Tibial nerve (tissue), 4 donors: Measurements from ENCODE around the gene AREL1. TPM values are rescaled to one million over a fixed set of nuclear protein-coding genes. Genes with fewer than 3 reads are reported as not detected.

ENCODE experiments used
- DNase-seq, 2 donors: peaks; one replicate each; pipeline ENCODE4 v3.0.0-alpha.2; 2019; ENCODE audit warnings: low spot score in 2 of 2
- H3K27ac ChIP-seq, 4 donors: fragments of 200-600 bp; sonication (generic) in 3 of 4; one replicate each; pipeline ENCODE4 v1.5.1; 2017 to 2019; ENCODE audit warnings: mild to moderate bottlenecking in 1 of 4
- H3K27me3 ChIP-seq, 2 donors: fragments of 200-600 bp; sonication (generic) in 1 of 2; one replicate each; pipeline versions ENCODE4 v1.5.1 to v1.6.0; 2017 to 2019
- H3K36me3 ChIP-seq, 3 donors: fragments of 200-600 bp; sonication (generic); one replicate each; pipeline ENCODE4 v1.5.1; 2018 to 2019
- H3K4me1 ChIP-seq, 4 donors: fragments of 200-600 bp; sonication (generic) in 3 of 4; one replicate each; pipeline ENCODE4 v1.5.1; 2017 to 2019
- H3K4me3 ChIP-seq, 4 donors: fragments of 200-600 bp; sonication (generic) in 3 of 4; one replicate each; pipeline ENCODE4 v1.5.1; 2017 to 2019; ENCODE audit warnings: mild to moderate bottlenecking in 1 of 4, moderate library complexity in 1 of 4
- H3K9me3 ChIP-seq, 4 donors: fragments of 200-600 bp; sonication (generic) in 3 of 4; one replicate each; pipeline ENCODE4 v1.5.1; 2017 to 2019
- EP300 ChIP-seq, 2 donors: sonication (generic); formaldehyde crosslinking; IDR thresholded peaks; one replicate each; pipeline ENCODE4 v1.6.1; 2017; ENCODE audit warnings: antibody characterized with exemption in 2 of 2, mild to moderate bottlenecking in 1 of 2
- POLR2A ChIP-seq, 2 donors: fragments of 450-650 bp; IDR thresholded peaks; one replicate each; pipeline ENCODE4 v1.6.1; 2017; ENCODE audit warnings: antibody characterized with exemption in 2 of 2, mild to moderate bottlenecking in 2 of 2, moderate library complexity in 2 of 2
- WGBS, 2 donors: methylation state at CpG; one replicate each; pipeline ENCODE4 v1.1.5; 2018; 5-methylcytosine and 5-hydroxymethylcytosine counted together
- total RNA-seq, 4 donors: library from RNA; depleted of rRNA; stranded (reverse); fragments of >200 nt; gene quantifications; one replicate each; pipeline ENCODE4 v1.1.0, GENCODE V29; 2016
- TF ChIP-seq, protein P1 (sequence below), 5 experiments: fragments of 200-600 bp in 3 of 5; fragments of 450-650 bp in 2 of 5; sonication (generic) in 3 of 5; IDR thresholded peaks; one replicate each; pipeline ENCODE4 v1.5.1; 2016 to 2019; ENCODE audit warnings: antibody characterized with exemption in 5 of 5, mild to moderate bottlenecking in 3 of 5, moderate library complexity in 2 of 5

AREL1 gene
- total RNA-seq, 4 donors from 2014 or later: 25.3 to 35.0 (median 32.2) TPM

GRCh38 chr14:74636424-74637177, 76.3 kb downstream of the AREL1 start:
- WGBS, 2 donors: 52 to 54% methylated on average over 9 to 10 of the region's 10 CpGs
- TF ChIP-seq, protein P1, sequence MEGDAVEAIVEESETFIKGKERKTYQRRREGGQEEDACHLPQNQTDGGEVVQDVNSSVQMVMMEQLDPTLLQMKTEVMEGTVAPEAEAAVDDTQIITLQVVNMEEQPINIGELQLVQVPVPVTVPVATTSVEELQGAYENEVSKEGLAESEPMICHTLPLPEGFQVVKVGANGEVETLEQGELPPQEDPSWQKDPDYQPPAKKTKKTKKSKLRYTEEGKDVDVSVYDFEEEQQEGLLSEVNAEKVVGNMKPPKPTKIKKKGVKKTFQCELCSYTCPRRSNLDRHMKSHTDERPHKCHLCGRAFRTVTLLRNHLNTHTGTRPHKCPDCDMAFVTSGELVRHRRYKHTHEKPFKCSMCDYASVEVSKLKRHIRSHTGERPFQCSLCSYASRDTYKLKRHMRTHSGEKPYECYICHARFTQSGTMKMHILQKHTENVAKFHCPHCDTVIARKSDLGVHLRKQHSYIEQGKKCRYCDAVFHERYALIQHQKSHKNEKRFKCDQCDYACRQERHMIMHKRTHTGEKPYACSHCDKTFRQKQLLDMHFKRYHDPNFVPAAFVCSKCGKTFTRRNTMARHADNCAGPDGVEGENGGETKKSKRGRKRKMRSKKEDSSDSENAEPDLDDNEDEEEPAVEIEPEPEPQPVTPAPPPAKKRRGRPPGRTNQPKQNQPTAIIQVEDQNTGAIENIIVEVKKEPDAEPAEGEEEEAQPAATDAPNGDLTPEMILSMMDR (IDR thresholded peaks at IDR 0.05): no peak
- Histone ChIP-seq H3K27me3 (no peaks in the 10 kb centered on the region), H3K36me3 (no peaks in the 10 kb centered on the region), H3K4me1 (peaks cover 0 to 38% (median 7%) of the 10 kb centered on the region in 4 donors), H3K27ac (peak overlapping the region in 1 of 4 donors; percentile 51), H3K9me3 (no peaks in the 10 kb centered on the region), H3K4me3 (no peak overlapping the region)
- DNase-seq: no peak

DNA sequence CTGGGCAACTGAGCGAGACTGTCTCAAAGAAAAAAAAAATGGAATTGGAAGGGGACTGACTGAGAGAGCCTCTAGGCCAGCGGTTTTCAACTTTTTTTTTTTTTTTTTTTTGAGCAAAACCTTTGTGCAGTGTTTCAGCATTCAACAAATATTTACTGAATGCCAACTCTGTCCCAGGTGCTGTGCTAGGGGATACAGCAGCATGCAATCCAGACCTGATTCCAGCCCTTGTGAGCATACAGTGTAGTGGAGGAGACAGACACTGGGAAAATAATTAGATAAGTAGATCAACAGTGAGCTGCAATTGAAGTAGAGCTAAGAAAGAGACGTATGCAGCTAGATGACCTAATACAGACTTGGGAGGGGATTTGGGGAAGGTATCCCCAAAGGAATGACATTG, 77.0 kb downstream of the AREL1 start:
- no peak overlapping the region for H3K4me3 ChIP-seq
- H3K27ac ChIP-seq: no peak overlapping the region
- H3K4me1 ChIP-seq: peaks cover 0 to 40% (median 7%) of the 10 kb centered on the region in 4 donors
- H3K9me3 ChIP-seq: no peaks in the 10 kb centered on the region
- no peaks in the 10 kb centered on the region for H3K27me3 ChIP-seq
- 86 to 89% methylated on average over 3 of the region's 3 CpGs for WGBS, 2 donors
- H3K36me3 ChIP-seq: no peaks in the 10 kb centered on the region
- DNase-seq: no peak
- TF ChIP-seq, protein P1 (IDR thresholded peaks at IDR 0.05): no peak
- TF ChIP-seq EP300 (IDR thresholded peaks at IDR 0.05) (no peak), POLR2A (IDR thresholded peaks at IDR 0.05) (no peak)

DNA sequence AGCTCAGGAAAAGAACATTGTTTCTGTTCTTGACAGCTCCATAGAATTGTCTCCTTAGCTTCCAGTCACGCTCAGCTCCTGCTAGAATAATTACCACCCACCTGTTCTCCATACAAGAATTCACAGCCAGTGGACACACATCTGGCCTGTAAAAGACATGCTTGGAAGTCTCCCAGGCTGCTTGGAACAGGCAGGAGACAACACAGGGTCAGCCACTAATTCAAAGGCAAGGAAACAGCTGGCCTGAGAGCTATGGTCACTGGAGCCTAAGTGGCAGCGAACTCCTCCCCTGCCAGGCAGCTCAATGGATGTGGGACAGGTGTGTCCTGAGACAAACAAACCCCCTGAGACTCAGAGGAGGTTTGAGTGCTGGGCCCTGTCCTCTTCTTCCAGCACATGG, 77.9 kb downstream of the AREL1 start:
- no peak for DNase-seq
- no peaks in the 10 kb centered on the region for H3K27me3 ChIP-seq
- TF ChIP-seq, protein P1 (IDR thresholded peaks at IDR 0.05): no peak
- TF ChIP-seq POLR2A (IDR thresholded peaks at IDR 0.05) (no peak), EP300 (IDR thresholded peaks at IDR 0.05) (no peak)
- no peaks in the 10 kb centered on the region for H3K36me3 ChIP-seq
- H3K4me1 ChIP-seq: peaks cover 0 to 40% (median 7%) of the 10 kb centered on the region in 4 donors
- 43 to 52% methylated on average over 2 of the region's 2 CpGs for WGBS, 2 donors
- H3K9me3 ChIP-seq: no peaks in the 10 kb centered on the region
- no peak overlapping the region for H3K4me3 ChIP-seq
- H3K27ac ChIP-seq: no peak overlapping the region

- Histone ChIP-seq H3K4me1 (peaks cover 0 to 40% (median 7%) of the 10 kb centered on the region in 4 donors), H3K27me3 (no peaks in the 10 kb centered on the region), H3K4me3 (no peak overlapping the region), H3K9me3 (no peaks in the 10 kb centered on the region), H3K27ac (no peak overlapping the region), H3K36me3 (no peaks in the 10 kb centered on the region)
- TF ChIP-seq, protein P1 (IDR thresholded peaks at IDR 0.05): no peak
- TF ChIP-seq EP300 (IDR thresholded peaks at IDR 0.05) (no peak), POLR2A (IDR thresholded peaks at IDR 0.05) (no peak)
- WGBS, 2 donors: 95 to 96% methylated on average over 1 of the region's 1 CpG
- DNase-seq: no peak
These were observed 78.4 kb downstream of the AREL1 start for GRCh38 chr14:74634481-74634880.

- no peak for DNase-seq
- H3K27ac ChIP-seq: peak overlapping the region in 2 of 4 donors; percentile 12 to 26
These were observed 81.8 kb downstream of the AREL1 start for GRCh38 chr14:74630881-74631690.

More at GRCh38 chr14:74630881-74631690, 81.8 kb downstream of the AREL1 start:
- Histone ChIP-seq H3K4me3 (no peak overlapping the region), H3K27me3 (no peaks in the 10 kb centered on the region), H3K4me1 (peaks cover 0 to 12% (median 0%) of the 10 kb centered on the region in 4 donors), H3K36me3 (no peaks in the 10 kb centered on the region), H3K9me3 (no peaks in the 10 kb centered on the region)
- no peak for TF ChIP-seq POLR2A (IDR thresholded peaks at IDR 0.05)
- TF ChIP-seq, protein P1 (IDR thresholded peaks at IDR 0.05): no peak
- no peak for TF ChIP-seq EP300 (IDR thresholded peaks at IDR 0.05)
- 65 to 69% methylated on average over 12 to 15 of the region's 15 CpGs for WGBS, 2 donors
